SH-SY5Y (cell line): ENCODE measurements around the gene CTAG2.

Experiments
- GATA2 ChIP-seq: IDR thresholded peaks from 2 replicates; pipeline ENCODE4 v1.6.1; 2011; ENCODE audit warnings: mild to moderate bottlenecking, low read depth, low read length
- GATA3 ChIP-seq: IDR thresholded peaks from 2 replicates; pipeline ENCODE4 v1.6.1; 2011; ENCODE audit warnings: low read depth, mild to moderate bottlenecking, low read length, moderate library complexity

GRCh38 chrX:154695911-154696675 lies 42.7 kb upstream of the CTAG2 start:
- TF ChIP-seq GATA3 = no peak
- TF ChIP-seq GATA2 = no peak
